Fibroblast of mammary gland (primary cell): ENCODE data around the gene CAT.
A peak's percentile ranks its signal among the peaks of the same experiment; 100 is the strongest.

Source experiments
- DNase-seq: peaks from one replicate; pipeline ENCODE4 v3.0.0-alpha.2; 2010; ENCODE audit warnings: low read depth
- H3K4me3 ChIP-seq: 2 replicates; pipeline ENCODE4 v1.5.1; 2011; ENCODE audit warnings: low read depth, mild to moderate bottlenecking, low read length, moderate library complexity; ENCODE audit not compliant: control insufficient read depth
- CTCF ChIP-seq: conservative IDR thresholded peaks from 2 replicates; pipeline ENCODE4 v1.5.1; 2011; ENCODE audit warnings: low read depth, low read length, inconsistent platforms; ENCODE audit not compliant: control insufficient read depth, insufficient read depth

CAT gene

GRCh38 chr11:34490304-34490703 lies 51.6 kb downstream of the CAT start:
- no peak for DNase-seq
- TF ChIP-seq CTCF = no peak
- no peak overlapping the region for H3K4me3 ChIP-seq

GRCh38 chr11:34492806-34493414 lies 54.2 kb downstream of the CAT start:
- peak; percentile 66 for DNase-seq
- no peak overlapping the region for H3K4me3 ChIP-seq
- TF ChIP-seq CTCF = peak; percentile 60

- DNase-seq = no peak
- H3K4me3 ChIP-seq = no peak overlapping the region
- no peak for TF ChIP-seq CTCF
Measured at GRCh38 chr11:34493468-34493867, 54.7 kb downstream of the CAT start.

- H3K4me3 ChIP-seq = no peak overlapping the region
- no peak for DNase-seq
- TF ChIP-seq CTCF = no peak
Measured at GRCh38 chr11:34493926-34494595, 55.3 kb downstream of the CAT start.

- DNase-seq = no peak
- no peak for TF ChIP-seq CTCF
- no peak overlapping the region for H3K4me3 ChIP-seq
Measured at GRCh38 chr11:34495239-34495723, 56.5 kb downstream of the CAT start.

DNA sequence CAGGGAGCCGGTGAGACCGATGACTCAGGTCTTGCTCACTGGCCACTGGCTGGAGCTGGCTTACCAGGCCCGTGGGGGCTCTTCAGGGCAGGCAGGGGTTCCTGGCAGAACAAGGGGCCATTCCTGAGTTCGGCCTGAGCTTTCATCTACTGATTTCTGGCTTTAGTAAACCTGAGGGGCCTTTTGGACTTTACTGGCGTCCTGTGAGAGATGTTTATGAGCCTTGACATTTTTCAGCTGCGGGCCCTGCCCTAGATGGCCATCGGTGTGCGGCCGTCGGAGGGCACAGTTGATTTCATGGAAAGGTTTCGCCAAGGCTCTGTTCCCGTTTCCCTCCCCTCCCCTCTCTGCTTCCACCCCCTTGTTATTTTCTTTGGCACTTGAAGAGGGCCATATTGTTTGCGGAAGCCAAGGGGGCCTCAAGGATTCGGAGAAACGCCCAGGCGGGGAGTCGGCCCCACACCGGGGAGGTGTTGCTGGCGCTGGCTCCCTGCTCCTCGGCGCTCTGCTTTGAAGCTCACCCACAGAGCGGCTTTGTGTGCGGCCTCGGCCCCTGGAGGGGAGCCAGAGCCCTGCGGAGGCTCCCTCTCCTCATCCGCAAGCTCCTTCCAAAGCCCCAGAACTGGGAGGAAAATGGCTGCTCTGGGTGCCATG lies 57.1 kb downstream of the CAT start:
- no peak for TF ChIP-seq CTCF
- DNase-seq = no peak

More for the DNA sequence above, 57.1 kb downstream of the CAT start:
- no peak overlapping the region for H3K4me3 ChIP-seq
